Psoas muscle (tissue), 8 donors: Measurements from ENCODE around the gene SPACA5. TPM values are rescaled to one million over a fixed set of nuclear protein-coding genes. Genes with fewer than 3 reads are reported as not detected.

ENCODE experiments used
- ATAC-seq, 4 donors: fragments of 200-7000 bp; cut with Tn5 transposase; one replicate each; pipeline ENCODE4 v1.9.1; 2020; ENCODE audit warnings: moderate library complexity in 3 of 4, mild to moderate bottlenecking in 2 of 4
- DNase-seq, 2 donors: peaks; one replicate each; pipeline ENCODE4 v3.0.0-alpha.2; 2020
- H3K27ac ChIP-seq: fragments of 200-600 bp; one replicate; pipeline ENCODE4 v1.8.0; 2022
- H3K27me3 ChIP-seq, 3 donors: fragments of 200-600 bp in 1 of 3; one replicate each; pipeline versions ENCODE4 v1.6.1 to v1.8.0; 2013 to 2022; ENCODE audit warnings: low read length in 2 of 3, mild to moderate bottlenecking in 2 of 3, moderate library complexity in 1 of 3; ENCODE audit not compliant: insufficient read depth in 3 of 3
- H3K36me3 ChIP-seq, 2 donors: fragments of 200-600 bp in 1 of 2; one replicate each; pipeline versions ENCODE4 v1.6.1 to v1.8.0; 2013 to 2022; ENCODE audit warnings: low read depth in 1 of 2, mild to moderate bottlenecking in 1 of 2, moderate library complexity in 1 of 2; ENCODE audit not compliant: insufficient read depth in 1 of 2
- H3K4me1 ChIP-seq: fragments of 200-600 bp; one replicate; pipeline ENCODE4 v1.8.0; 2022
- H3K4me3 ChIP-seq: fragments of 200-600 bp; one replicate; pipeline ENCODE4 v1.8.0; 2022; ENCODE audit warnings: mild to moderate bottlenecking
- H3K9me3 ChIP-seq: fragments of 200-600 bp; one replicate; pipeline ENCODE4 v1.8.0; 2022
- CTCF ChIP-seq: fragments of 200-600 bp; IDR thresholded peaks from one replicate; pipeline ENCODE4 v1.8.0; 2022; ENCODE audit warnings: antibody characterized with exemption
- WGBS, 3 donors: extraction: QIAGEN DNeasy Blood & Tissue Kit; methylation state at CpG; one replicate each; pipeline versions ENCODE4 v1.1.6 to v1.1.7; 2013; 5-methylcytosine and 5-hydroxymethylcytosine counted together
- intact Hi-C, 2 donors: fragments of 100-400 bp; cut with DNase I; formaldehyde crosslinking; loops; one replicate each; pipeline versions ENCODE4 v1.11.0 to v1.14.2; 2022
- polyA plus RNA-seq, 3 donors: library from polyadenylated mRNA; stranded (reverse); fragments of 200-250 nt; gene quantifications; one replicate each; pipeline ENCODE4 v1.2.3, GENCODE V29; 2013
- total RNA-seq, 4 donors: library from RNA; stranded (reverse); fragmentation: NEBNext Ultra II Directional in 2 of 4; extraction: Animal tissue kit (Norgen Biotek cat#: 25700) in 2 of 4; gene quantifications; one replicate each; pipeline versions ENCODE4 v1.2.1 to v1.2.4, GENCODE V29; 2021 to 2023
- donor health status: healthy with polysubstance abuse.
- donor health status: DM: no; HTN: no; CAD: no; lungs with moderate emphysema.
- donor health status: Bipolar disorder and iron deficiency.
- donor health status: healthy.
- donor health status: DM: yes; HTN: yes; CAD: no.
- donor health status: DM: no; HTN: no; CAD: no.
- donor health status: DM: no; HTN: no; CAD: no.
- donor health status: DM: yes; HTN: yes; CAD: no.

SPACA5 gene
- total and polyA plus RNA-seq, 7 donors: 0.09 TPM; not detected in 6

GRCh38 chrX:48043056-48043455, 36.3 kb downstream of the SPACA5 start:
- 45 to 75% (median 67%) methylated on average over 4 of the region's 4 CpGs for WGBS, 3 donors
- no peak for TF ChIP-seq CTCF
- H3K9me3 ChIP-seq: no peaks in the 10 kb centered on the region
- H3K4me1 ChIP-seq: no peaks in the 10 kb centered on the region
- intact Hi-C loops: no loop called here
- no peaks in the 10 kb centered on the region for H3K27me3 ChIP-seq
- H3K4me3 ChIP-seq: no peak overlapping the region
- H3K27ac ChIP-seq: no peak overlapping the region
- DNase-seq (no peak), ATAC-seq (no peak)
- H3K36me3 ChIP-seq: no peaks in the 10 kb centered on the region

- H3K4me3 ChIP-seq: no peak overlapping the region
- ATAC-seq: peak in 1 of 4 donors; percentile 51
- H3K36me3 ChIP-seq: no peaks in the 10 kb centered on the region
- no peaks in the 10 kb centered on the region for H3K9me3 ChIP-seq
- H3K4me1 ChIP-seq: no peaks in the 10 kb centered on the region
- no peaks in the 10 kb centered on the region for H3K27me3 ChIP-seq
- intact Hi-C loops: no loop called here
- H3K27ac ChIP-seq: peak overlapping the region; percentile 20
- TF ChIP-seq CTCF: no peak
- DNase-seq: peak in 1 of 2 donors; percentile 27
- 33 to 39% (median 38%) methylated on average over 8 of the region's 8 CpGs for WGBS, 3 donors
These were observed 38.9 kb downstream of the SPACA5 start for GRCh38 chrX:48045410-48046311.

- H3K4me3 ChIP-seq: no peak overlapping the region
- no peak for DNase-seq
- no peak overlapping the region for H3K27ac ChIP-seq
- no peaks in the 10 kb centered on the region for H3K9me3 ChIP-seq
- no peak for TF ChIP-seq CTCF
- intact Hi-C loops: no loop called here
- WGBS, 3 donors: 69 to 95% (median 89%) methylated on average over 5 of the region's 5 CpGs
- no peaks in the 10 kb centered on the region for H3K36me3 ChIP-seq
- no peak for ATAC-seq
- no peaks in the 10 kb centered on the region for H3K4me1 ChIP-seq
- no peaks in the 10 kb centered on the region for H3K27me3 ChIP-seq
These were observed 40.1 kb downstream of the SPACA5 start for GRCh38 chrX:48046846-48047245.

- Histone ChIP-seq H3K36me3 (peaks cover 0 to 18% of the 10 kb centered on the region in 2 donors), H3K27ac (no peak overlapping the region), H3K9me3 (peaks cover 37% of the 10 kb centered on the region), H3K27me3 (no peaks in the 10 kb centered on the region), H3K4me1 (no peaks in the 10 kb centered on the region), H3K4me3 (no peak overlapping the region)
- TF ChIP-seq CTCF: no peak
- ATAC-seq (no peak), DNase-seq (no peak)
- 68 to 96% (median 91%) methylated on average over 2 of the region's 2 CpGs for WGBS, 3 donors
- intact Hi-C loops: no loop called here
These were observed 52.0 kb downstream of the SPACA5 start for GRCh38 chrX:48058621-48059295.
